ENCODE data around the gene TMEM238. TPM values are rescaled to one million over a fixed set of nuclear protein-coding genes. Genes with fewer than 3 reads are reported as not detected.

The TMEM238 gene
- total RNA-seq, 2 donors from 2014 or later: 4.2 TPM; not detected in 1

GRCh38 chr19:55391191-55391670 lies 7.1 kb upstream of the TMEM238 start:
- Histone ChIP-seq H3K36me3 (peaks cover 9% of the 10 kb centered on the region), H3K4me3 (no peak overlapping the region), H3K27ac (no peak overlapping the region), H3K27me3 (replicated peaks; ENCODE audit: insufficient read depth) (no peaks in the 10 kb centered on the region), H3K9me3 (no peaks in the 10 kb centered on the region), H3K4me1 (ENCODE audit: control insufficient read depth in 1 of 2, low read depth in 2 of 2) (peaks cover 18 to 36% of the 10 kb centered on the region in 2 donors)
- no peak for DNase-seq (ENCODE audit: low spot score)
- ATAC-seq (ENCODE audit: insufficient number of reproducible peaks, low FRiP score, low read depth): no peak
- TF ChIP-seq, protein P1, sequence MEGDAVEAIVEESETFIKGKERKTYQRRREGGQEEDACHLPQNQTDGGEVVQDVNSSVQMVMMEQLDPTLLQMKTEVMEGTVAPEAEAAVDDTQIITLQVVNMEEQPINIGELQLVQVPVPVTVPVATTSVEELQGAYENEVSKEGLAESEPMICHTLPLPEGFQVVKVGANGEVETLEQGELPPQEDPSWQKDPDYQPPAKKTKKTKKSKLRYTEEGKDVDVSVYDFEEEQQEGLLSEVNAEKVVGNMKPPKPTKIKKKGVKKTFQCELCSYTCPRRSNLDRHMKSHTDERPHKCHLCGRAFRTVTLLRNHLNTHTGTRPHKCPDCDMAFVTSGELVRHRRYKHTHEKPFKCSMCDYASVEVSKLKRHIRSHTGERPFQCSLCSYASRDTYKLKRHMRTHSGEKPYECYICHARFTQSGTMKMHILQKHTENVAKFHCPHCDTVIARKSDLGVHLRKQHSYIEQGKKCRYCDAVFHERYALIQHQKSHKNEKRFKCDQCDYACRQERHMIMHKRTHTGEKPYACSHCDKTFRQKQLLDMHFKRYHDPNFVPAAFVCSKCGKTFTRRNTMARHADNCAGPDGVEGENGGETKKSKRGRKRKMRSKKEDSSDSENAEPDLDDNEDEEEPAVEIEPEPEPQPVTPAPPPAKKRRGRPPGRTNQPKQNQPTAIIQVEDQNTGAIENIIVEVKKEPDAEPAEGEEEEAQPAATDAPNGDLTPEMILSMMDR (IDR thresholded peaks at IDR 0.05): no peak

DNA sequence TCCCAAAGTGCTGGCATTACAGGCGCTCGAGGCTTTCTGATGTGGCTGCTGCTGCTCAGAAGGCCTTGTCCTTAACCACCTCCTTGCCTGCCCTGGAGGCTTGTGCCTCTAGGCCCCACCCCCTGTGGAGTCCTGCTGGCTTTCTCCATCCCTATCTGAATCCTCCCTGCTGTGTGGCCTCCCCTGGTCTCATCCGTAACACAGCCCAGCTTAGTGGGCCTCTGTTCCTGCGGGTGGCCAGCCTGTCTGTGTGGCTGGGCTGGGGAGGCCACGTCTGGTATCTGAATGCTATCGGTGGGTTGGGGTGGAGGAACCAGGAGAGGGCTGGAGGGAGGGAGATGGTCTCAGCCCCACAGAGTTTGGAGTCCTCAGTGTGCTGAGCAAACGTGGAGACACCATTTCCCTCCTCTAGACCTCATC lies 6.4 kb upstream of the TMEM238 start:
- H3K4me3 ChIP-seq: no peak overlapping the region
- no peak overlapping the region for H3K27ac ChIP-seq
- DNase-seq (ENCODE audit: low spot score) (no peak), ATAC-seq (ENCODE audit: insufficient number of reproducible peaks, low FRiP score, low read depth) (no peak)
- H3K36me3 ChIP-seq: peaks cover 9% of the 10 kb centered on the region
- no peaks in the 10 kb centered on the region for H3K27me3 ChIP-seq (replicated peaks; ENCODE audit: insufficient read depth)
- no peaks in the 10 kb centered on the region for H3K9me3 ChIP-seq
- H3K4me1 ChIP-seq (ENCODE audit: control insufficient read depth in 1 of 2, low read depth in 2 of 2): peaks cover 18 to 37% of the 10 kb centered on the region in 2 donors
- TF ChIP-seq, protein P1 (IDR thresholded peaks at IDR 0.05): no peak

DNA sequence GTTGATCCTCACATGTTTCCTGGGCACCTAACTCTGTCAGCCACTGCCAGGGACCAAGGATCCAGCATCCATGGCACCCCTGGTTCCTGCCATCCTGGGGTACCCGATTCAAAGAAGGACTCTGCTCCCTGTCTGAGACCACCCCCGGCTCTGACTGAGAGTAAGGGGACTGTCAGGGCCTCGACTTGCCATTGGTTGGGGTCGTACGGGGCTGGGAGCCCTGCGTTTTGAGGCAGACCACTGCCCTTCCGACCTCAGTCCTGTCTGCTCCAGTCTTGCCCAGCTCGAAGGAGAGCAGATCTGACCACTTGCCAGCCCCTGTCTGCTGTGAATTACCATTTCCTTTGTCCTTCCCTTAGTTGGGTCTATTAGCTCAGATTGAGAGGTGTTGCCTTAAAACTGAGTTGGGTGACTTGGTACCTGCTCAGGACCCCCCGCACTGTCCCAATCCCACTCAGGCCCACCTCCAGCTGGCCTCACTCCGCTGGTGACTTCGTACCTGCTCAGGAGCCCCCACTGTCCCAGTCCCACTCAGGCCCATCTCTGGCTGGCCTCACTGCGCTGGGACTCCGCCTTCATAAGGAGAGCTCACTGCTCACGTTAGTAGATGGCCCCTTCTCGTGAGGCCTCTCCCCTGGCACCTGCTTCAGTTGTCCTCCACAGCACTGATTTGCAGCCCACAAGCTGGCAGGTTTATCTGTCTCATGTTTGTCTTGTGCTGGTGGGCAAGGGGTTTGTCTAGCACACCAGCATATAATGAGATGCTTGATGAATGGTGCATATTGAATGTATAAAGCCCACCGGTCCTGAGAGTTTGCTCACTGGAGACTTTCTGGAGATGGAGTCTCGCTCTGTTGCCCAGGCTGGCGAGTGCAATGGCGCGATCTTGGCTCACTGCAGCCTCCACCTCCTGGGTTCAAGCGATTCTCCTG lies 5.6 kb upstream of the TMEM238 start:
- Histone ChIP-seq H3K4me1 (ENCODE audit: control insufficient read depth in 1 of 2, low read depth in 2 of 2) (peaks cover 22 to 42% of the 10 kb centered on the region in 2 donors), H3K27me3 (replicated peaks; ENCODE audit: insufficient read depth) (no peaks in the 10 kb centered on the region), H3K27ac (no peak overlapping the region), H3K4me3 (no peak overlapping the region), H3K36me3 (peaks cover 9% of the 10 kb centered on the region), H3K9me3 (no peaks in the 10 kb centered on the region)
- TF ChIP-seq, protein P1 (IDR thresholded peaks at IDR 0.05): no peak
- ATAC-seq (ENCODE audit: insufficient number of reproducible peaks, low FRiP score, low read depth) (no peak), DNase-seq (ENCODE audit: low spot score) (no peak)

DNA sequence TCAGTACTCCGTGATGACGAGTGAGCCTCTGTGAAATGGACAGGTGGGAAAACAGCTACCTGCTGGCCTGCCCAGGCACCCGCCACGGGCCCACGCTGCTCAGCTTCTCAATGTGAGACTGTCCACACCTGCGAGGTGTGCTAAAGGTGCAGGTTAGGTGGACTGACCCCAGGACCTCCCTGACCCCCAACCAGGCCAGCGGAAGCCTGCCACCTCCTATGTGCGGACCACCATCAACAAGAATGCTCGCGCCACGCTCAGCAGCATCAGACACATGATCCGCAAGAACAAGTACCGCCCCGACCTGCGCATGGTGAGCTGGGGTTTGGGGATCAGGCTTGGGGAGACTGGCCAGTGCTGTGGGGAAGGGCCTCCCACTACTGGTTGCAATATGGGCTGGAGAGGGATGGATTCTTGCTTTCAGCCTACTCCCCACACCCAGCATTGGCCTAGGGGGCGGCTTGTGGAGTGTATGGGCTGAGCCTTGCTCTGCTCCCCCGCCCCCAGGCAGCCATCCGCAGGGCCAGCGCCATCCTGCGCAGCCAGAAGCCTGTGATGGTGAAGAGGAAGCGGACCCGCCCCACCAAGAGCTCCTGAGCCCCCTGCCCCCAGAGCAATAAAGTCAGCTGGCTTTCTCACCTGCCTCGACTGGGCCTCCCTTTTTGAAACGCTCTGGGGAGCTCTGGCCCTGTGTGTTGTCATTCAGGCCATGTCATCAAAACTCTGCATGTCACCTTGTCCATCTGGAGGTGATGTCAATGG lies 3.8 kb upstream of the TMEM238 start:
- H3K27me3 ChIP-seq (replicated peaks; ENCODE audit: insufficient read depth): no peaks in the 10 kb centered on the region
- H3K36me3 ChIP-seq: peaks cover 9% of the 10 kb centered on the region
- TF ChIP-seq, protein P1 (IDR thresholded peaks at IDR 0.05): no peak
- H3K4me3 ChIP-seq: peak overlapping the region; percentile 99
- H3K9me3 ChIP-seq: no peaks in the 10 kb centered on the region
- no peak overlapping the region for H3K27ac ChIP-seq
- ATAC-seq (ENCODE audit: insufficient number of reproducible peaks, low FRiP score, low read depth) (no peak), DNase-seq (ENCODE audit: low spot score) (no peak)
- H3K4me1 ChIP-seq (ENCODE audit: control insufficient read depth in 1 of 2, low read depth in 2 of 2): peaks cover 31 to 52% of the 10 kb centered on the region in 2 donors

GRCh38 chr19:55386493-55386971 lies 2.4 kb upstream of the TMEM238 start:
- peaks cover 31 to 52% of the 10 kb centered on the region in 2 donors for H3K4me1 ChIP-seq (ENCODE audit: control insufficient read depth in 1 of 2, low read depth in 2 of 2)

More at GRCh38 chr19:55386493-55386971, 2.4 kb upstream of the TMEM238 start:
- Histone ChIP-seq H3K9me3 (no peaks in the 10 kb centered on the region), H3K27me3 (replicated peaks; ENCODE audit: insufficient read depth) (no peaks in the 10 kb centered on the region), H3K4me3 (peak overlapping the region; percentile 99), H3K36me3 (peaks cover 9% of the 10 kb centered on the region), H3K27ac (peak overlapping the region; percentile 66 to 99)
- ATAC-seq (ENCODE audit: insufficient number of reproducible peaks, low FRiP score, low read depth): no peak
- TF ChIP-seq, protein P1 (IDR thresholded peaks at IDR 0.05): no peak
- no peak for DNase-seq (ENCODE audit: low spot score)

All from thoracic aorta (tissue), 2 donors.